IMR-90 (cell line): ENCODE data around the gene MAP3K1. TPM values are rescaled to one million over a fixed set of nuclear protein-coding genes. Genes with fewer than 3 reads are reported as not detected.

Source experiments
- ATAC-seq: fragments of 200-7000 bp; cut with Tn5 transposase; 2 replicates; pipeline ENCODE4 v1.9.1; 2020; ENCODE audit warnings: low read depth, mild to moderate bottlenecking, moderate library complexity
- BruUV-seq: library from RNA; stranded (reverse); fragments of 400-500 nt; replicated peaks from 2 replicates; lab custom pipeline; 2021; lab: Mats Ljungman, UMichigan
- CTCF ChIA-PET: fragments of 300-600 bp; formaldehyde crosslinking; extraction: SDS; loops from one replicate; lab custom pipeline; 2021; ENCODE audit warnings: antibody characterized with exemption; lab: Yijun Ruan, JAX
- POLR2A ChIA-PET: fragments of 300-600 bp; sonication (Branson Sonifier 250); formaldehyde crosslinking; loops from one replicate; lab custom pipeline; 2022; ENCODE audit warnings: antibody characterized with exemption; ENCODE audit not compliant: unreplicated experiment; lab: Charles Lee
- DNase-seq: peaks from one replicate; pipeline ENCODE4 v3.0.0; 2013
- H2AFZ ChIP-seq: replicated peaks from 2 replicates; pipeline ENCODE3; 2013; ENCODE audit warnings: low read length, mild to moderate bottlenecking; ENCODE audit not compliant: poor library complexity
- H2AK5ac ChIP-seq: 2 replicates; pipeline ENCODE4 v1.6.1; 2013; ENCODE audit warnings: low read depth, low read length, inconsistent platforms
- H2AK9ac ChIP-seq: replicated peaks from 2 replicates; pipeline ENCODE3; 2013; ENCODE audit warnings: mild to moderate bottlenecking, low read depth, low read length, moderate library complexity; ENCODE audit not compliant: poor library complexity
- H2BK120ac ChIP-seq: 2 replicates; pipeline ENCODE4 v1.6.1; 2013; ENCODE audit warnings: low read depth, low read length, inconsistent platforms
- H2BK15ac ChIP-seq: 3 replicates; pipeline ENCODE4 v1.6.1; 2013; ENCODE audit warnings: low read depth, low read length, inconsistent platforms
- H2BK20ac ChIP-seq: 2 replicates; pipeline ENCODE4 v1.6.1; 2013; ENCODE audit warnings: low read depth, mild to moderate bottlenecking, inconsistent platforms, low read length, moderate library complexity
- H2BK5ac ChIP-seq: 2 replicates; pipeline ENCODE4 v1.6.1; 2013; ENCODE audit warnings: mild to moderate bottlenecking, low read depth, low read length, inconsistent platforms; ENCODE audit not compliant: poor library complexity, severe bottlenecking
- H3K14ac ChIP-seq: replicated peaks from 2 replicates; pipeline ENCODE4 v1.6.1; 2013; ENCODE audit warnings: low read depth, low read length, inconsistent platforms
- H3K18ac ChIP-seq: 2 replicates; pipeline ENCODE4 v1.6.1; 2013; ENCODE audit warnings: low read depth, low read length, control low read depth
- H3K23ac ChIP-seq: 2 replicates; pipeline ENCODE4 v1.6.1; 2013; ENCODE audit warnings: low read depth, low read length, inconsistent platforms
- H3K27ac ChIP-seq: 2 replicates; pipeline ENCODE4 v1.5.1; 2013; ENCODE audit warnings: mild to moderate bottlenecking, control low read depth, low read length; ENCODE audit not compliant: insufficient read depth
- H3K27me3 ChIP-seq: 2 replicates; pipeline ENCODE4 v1.6.1; 2013; ENCODE audit warnings: low read length; ENCODE audit not compliant: control insufficient read depth, insufficient read depth
- H3K36me3 ChIP-seq: 2 replicates; pipeline ENCODE4 v1.6.1; 2013; ENCODE audit warnings: low read length, mixed read lengths; ENCODE audit not compliant: control insufficient read depth, insufficient read depth
- H3K4ac ChIP-seq: 2 replicates; pipeline ENCODE4 v1.6.1; 2013; ENCODE audit warnings: low read depth, low read length, inconsistent platforms
- H3K4me1 ChIP-seq: 2 replicates; pipeline ENCODE4 v1.6.1; 2013; ENCODE audit warnings: low read length, mixed read lengths; ENCODE audit not compliant: control insufficient read depth, insufficient read depth
- H3K4me2 ChIP-seq: 2 replicates; pipeline ENCODE4 v1.6.1; 2013; ENCODE audit warnings: low read depth, mild to moderate bottlenecking, control low read depth, low read length, moderate library complexity
- H3K4me3 ChIP-seq: 2 replicates; pipeline ENCODE4 v1.5.1; 2013; ENCODE audit warnings: low read depth, mild to moderate bottlenecking, control low read depth, low read length, moderate library complexity; ENCODE audit not compliant: insufficient read depth
- H3K56ac ChIP-seq: 2 replicates; pipeline ENCODE4 v1.6.1; 2013; ENCODE audit warnings: low read length, inconsistent platforms; ENCODE audit not compliant: insufficient read depth; ENCODE audit errors: extremely low read depth
- H3K79me1 ChIP-seq, 2 experiments: 2 replicates each; pipeline ENCODE4 v1.6.1; 2013; ENCODE audit warnings: low read length in 2 of 2, inconsistent platforms in 1 of 2, low read depth in 1 of 2
- H3K9ac ChIP-seq: 2 replicates; pipeline ENCODE4 v1.6.1; 2013; ENCODE audit warnings: low read depth, low read length, control low read depth
- H3K9me1 ChIP-seq: 2 replicates; pipeline ENCODE4 v1.6.1; 2013; ENCODE audit warnings: low read length, inconsistent platforms; ENCODE audit not compliant: insufficient read depth
- H3K9me3 ChIP-seq: 2 replicates; pipeline ENCODE4 v1.6.1; 2013; ENCODE audit warnings: low read length; ENCODE audit not compliant: control insufficient read depth, insufficient read depth
- H4K20me1 ChIP-seq: 2 replicates; pipeline ENCODE4 v1.6.1; 2013; ENCODE audit warnings: low read length, inconsistent platforms; ENCODE audit not compliant: insufficient read depth
- H4K5ac ChIP-seq: 2 replicates; pipeline ENCODE4 v1.6.1; 2013; ENCODE audit warnings: mild to moderate bottlenecking, low read depth, low read length, control low read depth
- H4K8ac ChIP-seq, 2 experiments: 2 replicates each; pipeline ENCODE4 v1.6.1; 2013; ENCODE audit warnings: low read depth in 2 of 2, low read length in 2 of 2, control low read depth in 1 of 2, inconsistent platforms in 1 of 2
- H4K91ac ChIP-seq: 2 replicates; pipeline ENCODE4 v1.6.1; 2013; ENCODE audit warnings: low read depth, low read length, inconsistent platforms; ENCODE audit not compliant: insufficient read depth
- CHD1 ChIP-seq: IDR thresholded peaks from 2 replicates; pipeline ENCODE4 v1.6.1; 2012; ENCODE audit warnings: low read depth, low read length, improper control_type of control experiment
- MAFK ChIP-seq: IDR thresholded peaks from 2 replicates; pipeline ENCODE4 v1.6.1; 2012; ENCODE audit warnings: low read depth, low read length, improper control_type of control experiment
- MAZ ChIP-seq: IDR thresholded peaks from 2 replicates; pipeline ENCODE4 v1.6.1; 2012; ENCODE audit warnings: low read depth, mild to moderate bottlenecking, low read length, improper control_type of control experiment, moderate library complexity, borderline replicate concordance
- MXI1 ChIP-seq: IDR thresholded peaks from 2 replicates; pipeline ENCODE4 v1.6.1; 2012; ENCODE audit warnings: low read depth, mild to moderate bottlenecking, low read length, moderate library complexity, borderline replicate concordance
- WGBS, 2 experiments: methylation state at CpG; one replicate each; pipeline versions ENCODE4 v1.1.5 to v1.1.7; 2013; ENCODE audit warnings: missing lambda C conversion rate in 2 of 2; ENCODE audit not compliant: insufficient read length in 1 of 2; ENCODE audit errors: extremely low coverage in 2 of 2; 5-methylcytosine and 5-hydroxymethylcytosine counted together
- dilution Hi-C: fragments of 300-500 bp; cut with HindIII; formaldehyde crosslinking; loops from one replicate; pipeline ENCODE4 v1.14.3; 2018; ENCODE audit warnings: low sequenced_read_pairs; ENCODE audit not compliant: unreplicated experiment
- in situ Hi-C: fragments of 300-500 bp; cut with MboI; formaldehyde crosslinking; loops from 3 replicates; pipeline ENCODE4 v1.14.3; 2019; ENCODE audit warnings: low sequenced_read_pairs, inconsistent platforms, mixed read lengths
- intact Hi-C: fragments of 100-400 bp; cut with micrococcal nuclease; formaldehyde crosslinking; loops from 2 replicates; pipeline ENCODE4 v1.10.0; 2022
- polyA plus RNA-seq, 3 experiments: library from polyadenylated mRNA; depleted of rRNA; stranded (reverse); fragments of >200 nt; gene quantifications; 2 replicates each; pipeline ENCODE4 v1.2.3, GENCODE V29; 2012; ENCODE audit warnings: low replicate concordance in 1 of 3
- total RNA-seq: library from RNA; depleted of rRNA; stranded (reverse); fragments of >200 nt; gene quantifications from 2 replicates; pipeline ENCODE4 v1.2.3, GENCODE V29; 2012

MAP3K1 gene
- total and polyA plus RNA-seq, 2 of the 4 experiments (the other 2 are of a cell fraction): 3.8 to 18.8 TPM

DNA sequence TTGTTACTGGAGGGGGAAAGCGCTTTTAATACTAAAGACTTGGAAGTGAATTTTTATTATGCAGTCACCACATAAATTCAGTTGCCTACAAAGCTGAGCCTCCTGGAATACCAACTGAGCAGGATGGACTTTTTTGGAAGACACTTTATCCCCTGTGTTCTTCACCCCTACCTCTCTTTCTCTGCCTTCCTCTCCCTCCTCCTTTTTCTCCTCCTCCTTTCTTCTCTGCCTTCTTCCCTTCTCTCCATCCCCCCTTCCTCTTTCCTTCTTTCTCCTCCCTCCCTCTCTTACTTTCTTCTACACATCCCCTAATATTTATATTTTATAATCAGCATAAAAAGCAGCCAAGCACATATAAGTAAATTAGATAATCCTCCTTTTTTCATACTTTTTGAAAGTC, 39.6 kb downstream of the MAP3K1 start:
- peak overlapping the region; percentile 45 for H4K5ac ChIP-seq
- H3K23ac ChIP-seq: peak overlapping the region; percentile 35; the same call in 1 of the 2 replicates
- H2AK5ac ChIP-seq: no peak overlapping the region
- H3K14ac ChIP-seq: peak overlapping the region; percentile 37; the same call in 1 of the 2 replicates
- H2BK5ac ChIP-seq: no peak overlapping the region
- ATAC-seq (no peak), DNase-seq (no peak)
- H2BK15ac ChIP-seq: no peak overlapping the region
- peaks cover 11% of the 10 kb centered on the region for H3K4me1 ChIP-seq
- no peak overlapping the region for H3K56ac ChIP-seq
- no peak overlapping the region for H3K4ac ChIP-seq
- no peak overlapping the region for H4K91ac ChIP-seq
- H2AK9ac ChIP-seq: no peak overlapping the region
- H3K36me3 ChIP-seq: peaks cover 4% of the 10 kb centered on the region
- no peak overlapping the region for H3K4me3 ChIP-seq
- H3K27ac ChIP-seq: no peak overlapping the region
- CTCF ChIA-PET: no interaction called here
- H2AFZ ChIP-seq: no peak overlapping the region
- TF ChIP-seq MAFK (no peak), CHD1 (no peak), MXI1 (no peak), MAZ (no peak)
- no peaks in the 10 kb centered on the region for H3K9me3 ChIP-seq
- BruUV-seq: no TSS peak
- WGBS, 2 experiments: no CpG with 5 or more reads among the region's 1 CpG
- no peak overlapping the region for H4K8ac ChIP-seq
- peaks cover 61% of the 10 kb centered on the region for H4K20me1 ChIP-seq
- peak overlapping the region; percentile 56; the same call in 1 of the 2 replicates for H3K4me2 ChIP-seq
- H3K27me3 ChIP-seq: no peaks in the 10 kb centered on the region
- peaks cover 40 to 60% of the 10 kb centered on the region in 2 experiments for H3K79me1 ChIP-seq
- H2BK20ac ChIP-seq: no peak overlapping the region
- no peak overlapping the region for H3K18ac ChIP-seq
- peak overlapping the region; percentile 47; the same call in 1 of the 2 replicates for H3K9ac ChIP-seq
- peaks cover 14% of the 10 kb centered on the region for H3K9me1 ChIP-seq
- POLR2A ChIA-PET: no interaction called here
- intact Hi-C loops (no loop called here), dilution Hi-C loops (no loop called here), in situ Hi-C loops (no loop called here)
- H2BK120ac ChIP-seq: no peak overlapping the region
